B cell (primary cell): Measurements from ENCODE around the gene PSTPIP1. TPM values are rescaled to one million over a fixed set of nuclear protein-coding genes. Genes with fewer than 3 reads are reported as not detected.

Experiments used
- ATAC-seq: fragments of 200-7000 bp; cut with Tn5 transposase; one replicate; pipeline ENCODE4 v1.10.0; 2021; ENCODE audit warnings: low read depth, mild to moderate bottlenecking, moderate number of reproducible peaks, moderate library complexity
- CTCF ChIA-PET: fragments of 350-600 bp; sonication (Branson Sonifier 250); formaldehyde crosslinking; loops from one replicate; lab custom pipeline; 2021; ENCODE audit warnings: antibody characterized with exemption, inconsistent platforms; lab: Charles Lee
- POLR2A ChIA-PET: fragments of 350-600 bp; sonication (Branson Sonifier 250); formaldehyde crosslinking; loops from one replicate; lab custom pipeline; 2021; ENCODE audit warnings: antibody characterized with exemption; lab: Charles Lee
- DNase-seq: peaks from one replicate; pipeline ENCODE4 v3.0.0; 2013
- H2AFZ ChIP-seq: 2 replicates; pipeline ENCODE4 v1.6.1; 2012; ENCODE audit warnings: mild to moderate bottlenecking, low read depth, low read length; ENCODE audit not compliant: insufficient read depth, poor library complexity, severe bottlenecking
- H3K27ac ChIP-seq, 2 donors: 1 replicate in 1 of 2; 2 replicates in 1 of 2; pipeline ENCODE4 v1.5.1; 2012 to 2013; ENCODE audit warnings: low read length in 2 of 2, mild to moderate bottlenecking in 2 of 2, moderate library complexity in 1 of 2
- H3K27me3 ChIP-seq, 4 experiments: fragments of 200-600 bp in 1 of 4; sonication (generic) in 1 of 4; replicated peaks in 1 of 4; 1 replicate in 2 of 4; 2 replicates in 2 of 4; pipeline versions ENCODE4 v1.6.1 to v1.7.0; 2013 to 2016; ENCODE audit warnings: low read length in 3 of 4, mild to moderate bottlenecking in 2 of 4, mixed read lengths in 1 of 4, moderate library complexity in 1 of 4; ENCODE audit not compliant: insufficient read depth in 4 of 4, control insufficient read depth in 3 of 4; ENCODE audit errors: control extremely low read depth in 1 of 4
- H3K36me3 ChIP-seq, 2 experiments: replicated peaks in 1 of 2; 1 replicate in 1 of 2; 2 replicates in 1 of 2; pipeline versions ENCODE4 v1.6.1 to v1.7.1; 2013; ENCODE audit warnings: low read length in 1 of 2; ENCODE audit not compliant: insufficient read depth in 2 of 2, control insufficient read depth in 1 of 2; ENCODE audit errors: control extremely low read depth in 1 of 2, extremely low read depth in 1 of 2
- H3K4me1 ChIP-seq, 2 donors: fragments of 200-600 bp in 1 of 2; sonication (generic) in 1 of 2; 1 replicate in 1 of 2; 2 replicates in 1 of 2; pipeline versions ENCODE4 v1.5.1 to v1.6.1; 2013 to 2017; ENCODE audit warnings: low read length in 2 of 2; ENCODE audit not compliant: control insufficient read depth in 2 of 2, insufficient read depth in 2 of 2
- H3K4me2 ChIP-seq: replicated peaks from 2 replicates; pipeline ENCODE3; 2012; ENCODE audit warnings: mild to moderate bottlenecking, low read depth, low read length; ENCODE audit not compliant: poor library complexity, severe bottlenecking
- H3K4me3 ChIP-seq, 5 experiments: fragments of 200-600 bp in 1 of 5; sonication (generic) in 1 of 5; 1 replicate in 3 of 5; 2 replicates in 2 of 5; pipeline versions ENCODE4 v1.5.1 to v1.7.0; 2011 to 2016; ENCODE audit warnings: low read length in 4 of 5, mild to moderate bottlenecking in 4 of 5, low read depth in 2 of 5, control low read depth in 1 of 5, moderate library complexity in 1 of 5; ENCODE audit not compliant: insufficient read depth in 1 of 5; ENCODE audit errors: control extremely low read depth in 1 of 5, extremely low read depth in 1 of 5
- H3K79me2 ChIP-seq: fragments of 200-600 bp; sonication (generic); one replicate; pipeline ENCODE4 v1.6.0; 2016; ENCODE audit warnings: low read length; ENCODE audit not compliant: control insufficient read depth, insufficient read depth
- H3K9ac ChIP-seq: fragments of 200-600 bp; sonication (generic); 2 replicates; pipeline ENCODE4 v1.6.1; 2017; ENCODE audit warnings: mild to moderate bottlenecking, low read length, moderate library complexity
- H3K9me3 ChIP-seq, 3 donors: one replicate each; pipeline versions ENCODE4 v1.6.1 to v1.7.1; 2013; ENCODE audit warnings: low read length in 2 of 3; ENCODE audit not compliant: control insufficient read depth in 2 of 3, insufficient read depth in 1 of 3; ENCODE audit errors: control extremely low read depth in 1 of 3
- H4K20me1 ChIP-seq: 2 replicates; pipeline ENCODE4 v1.6.0; 2012; ENCODE audit warnings: mild to moderate bottlenecking, low read length; ENCODE audit not compliant: insufficient read depth, control insufficient read depth, poor library complexity, severe bottlenecking
- H3K27ac Mint-ChIP-seq: one replicate; pipeline ENCODE4 v1.8.0; 2021; ENCODE audit warnings: mixed read lengths
- H3K27me3 Mint-ChIP-seq: one replicate; pipeline ENCODE4 v1.8.0; 2021; ENCODE audit warnings: mixed read lengths
- H3K4me1 Mint-ChIP-seq: one replicate; pipeline ENCODE4 v1.8.0; 2021; ENCODE audit warnings: mixed read lengths
- H3K4me3 Mint-ChIP-seq: one replicate; pipeline ENCODE4 v1.8.0; 2021; ENCODE audit warnings: mixed read lengths
- H3K9me3 Mint-ChIP-seq: one replicate; pipeline ENCODE4 v1.8.0; 2022; ENCODE audit warnings: mixed read lengths; ENCODE audit not compliant: insufficient read depth
- CTCF ChIP-seq: fragments of 200-600 bp; IDR thresholded peaks from one replicate; pipeline ENCODE4 v1.8.0; 2022; ENCODE audit warnings: antibody characterized with exemption, mild to moderate bottlenecking
- EZH2 ChIP-seq: IDR thresholded peaks from 2 replicates; pipeline ENCODE4 v1.6.1; 2012; ENCODE audit warnings: borderline replicate concordance, low read depth, mild to moderate bottlenecking, moderate library complexity, low read length; ENCODE audit not compliant: insufficient read depth, poor library complexity, severe bottlenecking
- WGBS: methylation state at CpG from one replicate; pipeline ENCODE4 v1.1.5; 2013; ENCODE audit warnings: missing lambda C conversion rate; ENCODE audit not compliant: insufficient coverage; 5-methylcytosine and 5-hydroxymethylcytosine counted together
- intact Hi-C: fragments of 100-400 bp; cut with micrococcal nuclease; formaldehyde crosslinking; loops from one replicate; pipeline ENCODE4 v1.10.0; 2022
- polyA plus RNA-seq: library from polyadenylated mRNA; depleted of rRNA; stranded (reverse); fragments of >200 nt; gene quantifications from 2 replicates; pipeline ENCODE4 v1.2.3, GENCODE V29; 2012
- total RNA-seq, 2 donors: library from RNA; stranded (reverse); fragments of 120-200 nt in 1 of 2; gene quantifications; 1 replicate in 1 of 2; 2 replicates in 1 of 2; pipeline versions ENCODE4 v1.2.3 to v1.2.4, GENCODE V29; 2013 to 2022

Gene PSTPIP1
- total and polyA plus RNA-seq, 2 donors (not counting 1 experiment from before 2014, with no cell fraction given): 69.0 to 79.3 TPM

GRCh38 chr15:77017761-77018720, 23.1 kb downstream of the PSTPIP1 start:
- Histone ChIP-seq H3K9me3 (no peaks in the 10 kb centered on the region), H3K27ac (no peak overlapping the region), H3K4me1 (peaks cover 32 to 73% of the 10 kb centered on the region in 2 donors), H3K4me3 (no peak overlapping the region), H3K79me2 (peaks cover 46% of the 10 kb centered on the region), H3K9ac (no peak overlapping the region), H2AFZ (no peak overlapping the region), H3K4me2 (no peak overlapping the region), H4K20me1 (peaks cover 65% of the 10 kb centered on the region), H3K36me3 (peaks cover 0 to 36% of the 10 kb centered on the region in 2 experiments), H3K27me3 (no peaks in the 10 kb centered on the region)
- Mint-ChIP-seq H3K27me3 (no peaks in the 10 kb centered on the region), H3K4me3 (no peak overlapping the region), H3K4me1 (peaks cover 42% of the 10 kb centered on the region), H3K27ac (no peak overlapping the region), H3K9me3 (no peaks in the 10 kb centered on the region)
- WGBS: 96% methylated on average over 20 of the region's 20 CpGs
- ChIA-PET POLR2A (no interaction called here), CTCF (interaction anchor here (1.0 to 1.8 kb wide), 2 partner anchors 13 to 45 kb away, joined by 3 to 8 read pairs; no protein-coding TSS in a partner anchor)
- ATAC-seq (no peak), DNase-seq (no peak)
- TF ChIP-seq CTCF (no peak), EZH2 (no peak)
- intact Hi-C loops: no loop called here
